ENCODE results near the gene ZNF862.

The ZNF862 gene

DNA sequence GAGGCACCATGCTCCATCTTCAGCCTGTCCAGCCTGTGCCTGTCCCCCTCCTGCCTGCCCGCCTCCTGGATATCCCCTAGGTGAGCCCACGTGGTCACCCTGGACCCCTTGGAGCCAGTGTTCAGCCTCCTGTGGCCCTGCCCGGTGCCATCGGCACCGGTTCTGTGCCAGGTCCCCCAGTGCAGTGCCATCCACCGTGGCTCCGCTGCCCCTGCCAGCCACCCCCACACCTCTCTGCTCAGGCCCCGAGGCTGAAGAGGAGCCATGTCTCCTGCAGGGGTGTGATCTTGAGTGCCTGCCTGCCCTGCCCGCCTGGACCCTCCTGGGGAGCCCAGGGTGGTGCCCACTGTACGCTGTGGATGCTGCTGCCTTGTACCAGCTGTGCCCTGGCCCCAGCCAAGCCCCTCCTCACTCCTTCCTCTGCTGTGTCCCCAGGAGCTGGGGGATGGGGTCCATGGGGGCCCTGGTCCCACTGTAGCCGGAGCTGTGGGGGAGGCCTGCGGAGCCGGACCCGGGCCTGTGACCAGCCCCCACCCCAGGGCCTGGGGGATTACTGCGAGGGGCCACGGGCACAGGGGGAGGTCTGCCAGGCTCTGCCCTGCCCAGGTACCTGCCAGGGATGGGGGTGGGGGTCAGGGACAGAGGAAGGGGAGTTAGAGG, 26.2 kb upstream of the ZNF862 start:
- DNase-seq (ENCODE audit: low read depth), result no peak

DNA sequence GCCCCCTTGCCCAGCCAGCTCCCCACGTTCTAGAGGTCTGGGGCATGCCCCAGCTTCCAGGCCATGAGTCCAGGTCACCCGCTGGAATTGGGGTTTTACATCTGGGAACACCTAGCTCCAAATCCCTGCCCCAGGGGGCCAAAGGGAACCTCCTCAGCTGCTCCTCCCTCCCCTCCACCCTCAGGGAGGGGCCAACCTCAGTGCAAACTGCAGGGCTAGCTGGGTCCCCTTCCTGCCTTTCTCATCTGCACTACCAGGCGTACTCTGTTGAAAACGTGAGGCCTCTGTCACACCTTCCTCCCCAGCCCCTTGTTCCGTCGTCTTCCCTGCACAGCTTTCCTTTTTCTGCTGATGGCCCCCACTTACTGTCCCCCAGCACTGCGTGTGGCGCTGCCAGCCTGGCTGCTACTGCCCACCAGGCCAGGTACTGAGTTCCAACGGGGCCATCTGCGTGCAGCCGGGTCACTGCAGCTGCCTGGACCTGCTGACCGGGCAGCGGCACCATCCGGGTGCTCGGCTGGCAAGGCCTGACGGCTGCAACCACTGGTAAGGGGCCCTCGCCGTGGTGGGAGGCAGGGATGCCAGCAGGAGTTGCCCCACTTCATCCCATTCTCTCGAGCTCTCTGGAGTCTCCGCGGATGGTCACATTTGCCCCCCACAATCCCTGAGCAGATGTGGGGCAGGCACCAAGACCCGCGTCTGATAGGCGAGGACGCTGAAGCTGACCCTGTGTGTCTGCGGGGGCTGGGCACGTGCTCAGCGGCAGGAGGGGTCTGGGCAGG, 24.7 kb upstream of the ZNF862 start:
- DNase-seq (ENCODE audit: low read depth), result no peak

DNA sequence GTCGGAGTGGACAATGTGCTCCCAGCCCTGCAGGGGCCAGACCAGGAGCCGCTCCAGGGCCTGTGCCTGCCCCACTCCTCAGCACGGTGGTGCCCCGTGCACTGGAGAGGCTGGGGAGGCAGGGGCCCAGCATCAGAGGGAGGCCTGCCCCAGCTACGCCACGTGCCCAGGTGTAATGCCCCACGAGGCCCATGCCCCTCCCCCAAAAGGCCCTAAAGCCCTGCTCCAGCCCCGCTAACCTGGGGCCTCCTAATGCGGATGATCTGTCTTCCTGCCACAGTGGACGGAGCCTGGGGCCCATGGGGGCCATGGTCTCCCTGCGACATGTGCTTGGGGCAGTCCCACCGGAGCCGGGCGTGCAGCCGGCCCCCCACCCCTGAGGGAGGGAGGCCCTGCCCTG, 23.7 kb upstream of the ZNF862 start:
- DNase-seq (ENCODE audit: low read depth), result no peak

DNA sequence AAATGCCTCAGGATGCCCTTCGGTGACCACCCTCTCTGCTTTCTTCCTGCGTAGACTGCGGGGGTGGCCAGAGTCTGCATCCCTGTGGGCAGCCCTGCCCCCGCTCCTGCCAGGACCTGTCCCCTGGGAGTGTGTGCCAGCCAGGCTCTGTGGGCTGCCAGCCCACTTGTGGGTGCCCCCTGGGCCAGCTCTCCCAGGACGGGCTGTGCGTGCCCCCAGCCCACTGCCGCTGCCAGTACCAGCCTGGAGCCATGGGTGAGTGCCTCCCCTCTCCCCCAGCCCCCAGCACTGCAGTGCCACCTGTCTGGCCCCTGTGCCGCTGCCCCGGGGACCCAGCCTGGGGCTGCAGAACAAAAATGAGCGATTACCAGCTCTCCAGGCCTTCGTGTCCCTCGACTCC, 23.1 kb upstream of the ZNF862 start:
- no peak for DNase-seq (ENCODE audit: low read depth)

DNA sequence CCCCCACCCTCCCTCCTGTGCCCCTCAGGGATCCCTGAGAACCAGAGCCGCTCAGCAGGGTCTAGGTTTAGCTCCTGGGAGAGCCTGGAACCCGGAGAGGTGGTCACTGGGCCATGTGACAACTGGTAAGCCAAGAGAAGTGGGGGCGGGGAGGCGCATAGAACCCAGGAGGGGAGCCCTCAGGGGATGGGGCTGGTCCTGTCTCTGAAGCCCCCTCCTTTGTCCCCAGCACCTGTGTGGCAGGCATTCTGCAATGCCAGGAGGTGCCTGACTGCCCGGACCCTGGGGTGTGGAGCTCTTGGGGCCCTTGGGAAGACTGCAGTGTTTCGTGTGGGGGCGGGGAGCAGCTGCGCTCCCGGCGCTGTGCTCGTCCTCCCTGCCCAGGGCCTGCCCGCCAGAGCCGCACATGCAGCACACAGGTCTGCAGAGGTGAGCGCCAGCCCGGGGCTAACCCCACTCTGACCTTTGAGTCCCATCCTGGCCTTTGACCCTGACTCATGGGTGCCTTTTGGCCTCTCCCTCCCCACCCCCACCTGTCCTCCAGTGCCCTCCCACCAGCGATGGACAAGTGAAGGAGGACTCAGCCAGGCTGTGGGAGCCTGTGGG, 22.4 kb upstream of the ZNF862 start:
- DNase-seq (ENCODE audit: low read depth), result no peak

DNA sequence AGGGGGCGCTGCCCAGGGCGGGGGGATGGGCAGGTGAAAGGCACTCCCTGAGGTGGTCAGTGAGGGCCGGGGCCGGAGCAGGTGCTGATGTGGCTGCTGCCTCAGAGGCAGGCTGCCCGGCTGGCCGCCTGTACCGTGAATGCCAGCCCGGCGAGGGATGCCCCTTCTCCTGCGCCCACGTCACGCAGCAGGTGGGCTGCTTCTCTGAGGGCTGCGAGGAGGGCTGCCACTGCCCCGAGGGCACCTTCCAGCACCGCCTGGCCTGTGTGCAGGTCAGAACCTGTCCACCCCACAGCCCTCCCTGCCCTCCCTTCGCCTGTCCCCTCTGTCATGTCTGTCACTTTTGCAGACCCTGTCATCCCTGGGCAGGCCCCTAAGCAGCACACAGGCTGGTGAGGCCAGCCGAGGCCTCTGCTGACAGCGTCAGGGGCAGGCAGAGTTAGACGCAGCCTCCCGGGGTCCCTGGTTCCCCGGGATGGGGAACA, 21.9 kb upstream of the ZNF862 start:
- DNase-seq (ENCODE audit: low read depth), result no peak

DNA sequence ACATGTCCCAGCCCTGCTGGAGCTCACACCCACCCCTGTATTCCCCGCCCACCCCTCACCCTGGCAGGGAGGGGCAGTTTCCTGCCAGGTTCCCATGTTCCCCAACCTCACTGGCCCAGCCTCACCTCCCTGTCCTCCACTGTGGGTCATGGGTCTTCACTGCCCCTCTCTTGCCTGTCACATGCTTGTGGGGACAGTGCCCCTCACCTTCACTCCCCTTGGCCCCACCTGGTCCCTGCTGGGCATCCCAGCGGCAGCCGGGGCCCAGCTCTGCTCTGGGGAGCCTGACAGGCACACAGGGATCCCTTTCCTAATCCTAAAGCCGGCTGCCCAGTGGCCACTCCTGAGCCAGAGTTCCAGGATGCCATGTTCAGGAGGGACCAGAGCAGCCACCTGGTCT, 21.4 kb upstream of the ZNF862 start:
- DNase-seq (ENCODE audit: low read depth), result no peak

DNA sequence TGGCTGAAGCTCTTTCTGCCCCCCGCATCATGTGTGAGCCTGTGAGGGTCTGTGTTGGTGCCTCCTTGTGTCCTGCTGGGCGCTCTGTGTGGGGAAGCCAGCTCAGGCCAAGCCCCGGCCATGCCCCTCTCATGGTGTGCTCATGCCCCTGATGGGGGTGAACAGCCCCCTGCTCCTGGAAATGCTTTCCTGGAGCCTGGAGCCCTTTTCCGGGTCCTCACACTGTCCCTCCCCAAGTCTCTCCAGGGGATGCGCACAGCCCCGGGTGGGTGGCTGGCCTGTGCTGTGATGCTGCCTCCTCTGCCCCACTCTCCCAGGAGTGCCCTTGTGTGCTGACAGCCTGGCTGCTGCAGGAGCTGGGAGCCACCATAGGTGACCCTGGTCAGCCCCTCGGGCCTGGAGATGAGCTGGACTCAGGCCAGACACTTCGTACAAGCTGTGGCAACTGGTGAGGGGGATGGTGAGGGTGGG, 20.8 kb upstream of the ZNF862 start:
- DNase-seq (ENCODE audit: low read depth), result no peak

DNA sequence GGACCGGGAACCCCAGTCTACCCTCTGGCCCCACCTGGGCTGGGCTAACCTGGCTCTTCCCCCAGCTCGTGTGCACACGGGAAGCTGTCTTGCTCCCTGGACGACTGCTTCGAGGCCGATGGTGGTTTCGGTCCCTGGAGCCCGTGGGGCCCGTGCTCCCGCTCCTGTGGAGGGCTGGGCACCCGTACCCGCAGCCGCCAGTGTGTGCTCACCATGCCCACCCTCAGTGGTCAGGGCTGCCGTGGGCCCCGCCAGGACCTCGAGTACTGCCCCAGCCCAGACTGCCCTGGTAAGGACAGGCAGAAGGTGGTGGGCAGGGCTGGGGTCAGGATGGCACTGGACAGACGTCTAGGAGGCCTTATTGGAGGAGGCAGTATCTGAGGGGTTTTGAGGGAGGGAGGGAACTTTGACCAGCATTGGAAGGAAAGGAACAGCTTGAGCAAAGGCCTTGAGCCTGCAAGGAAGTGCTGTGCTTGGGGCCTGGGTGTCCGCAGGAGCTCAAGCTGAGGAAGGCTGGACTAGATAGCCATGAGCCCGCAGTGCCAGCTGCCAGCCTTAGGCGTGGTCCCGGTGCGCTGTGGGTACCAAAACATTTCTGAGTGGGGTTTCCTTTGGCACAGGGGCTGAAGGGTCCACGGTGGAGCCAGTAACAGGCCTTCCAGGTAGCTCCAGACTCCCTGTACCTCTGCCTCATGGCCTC, 20.2 kb upstream of the ZNF862 start:
- no peak for DNase-seq (ENCODE audit: low read depth)

DNA sequence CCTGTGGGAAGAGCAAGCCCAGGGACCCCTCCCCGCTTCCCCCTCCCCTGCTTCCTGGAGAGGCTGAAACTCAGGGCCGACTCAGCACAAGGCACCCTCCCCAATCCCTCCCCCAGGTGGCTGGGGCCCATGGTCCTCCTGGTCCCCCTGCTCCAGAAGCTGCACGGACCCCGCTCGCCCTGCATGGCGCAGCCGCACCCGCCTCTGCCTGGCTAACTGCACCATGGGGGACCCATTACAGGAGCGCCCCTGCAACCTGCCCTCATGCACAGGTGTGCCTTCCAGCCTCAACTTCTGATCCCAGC, 19.7 kb upstream of the ZNF862 start:
- no peak for DNase-seq (ENCODE audit: low read depth)

DNA sequence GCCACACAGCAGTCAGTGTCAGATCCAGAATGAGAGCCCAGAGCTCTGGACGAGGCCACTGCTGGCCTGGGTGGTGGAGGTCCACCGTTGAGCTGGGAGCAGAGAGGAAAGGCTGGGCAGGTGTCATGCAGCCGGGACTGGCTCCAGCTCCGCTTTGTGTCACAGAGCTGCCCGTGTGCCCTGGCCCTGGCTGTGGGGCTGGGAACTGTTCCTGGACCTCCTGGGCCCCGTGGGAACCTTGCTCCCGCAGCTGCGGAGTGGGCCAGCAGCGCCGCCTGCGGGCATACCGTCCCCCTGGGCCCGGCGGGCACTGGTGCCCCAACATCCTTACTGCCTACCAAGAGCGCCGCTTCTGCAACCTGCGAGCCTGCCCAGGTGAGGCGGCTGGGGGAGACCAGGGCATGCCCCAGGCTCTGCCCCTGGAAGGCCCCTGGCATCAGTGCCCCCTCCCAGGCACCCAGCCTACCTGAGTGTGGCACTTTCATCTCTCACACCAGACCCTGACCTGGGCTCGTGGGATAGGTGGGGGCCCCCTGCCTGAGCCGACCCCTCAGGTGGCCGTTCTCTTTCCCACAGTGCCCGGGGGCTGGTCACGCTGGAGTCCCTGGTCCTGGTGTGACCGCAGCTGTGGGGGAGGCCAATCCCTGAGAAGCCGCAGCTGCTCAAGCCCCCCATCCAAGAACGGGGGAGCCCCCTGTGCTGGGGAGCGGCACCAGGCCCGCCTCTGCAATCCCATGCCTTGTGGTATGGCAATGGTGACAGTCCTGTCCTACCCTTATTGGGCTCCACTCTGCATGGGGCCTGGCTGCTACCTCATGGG, 18.8 kb upstream of the ZNF862 start:
- DNase-seq (ENCODE audit: low read depth), result no peak

DNA sequence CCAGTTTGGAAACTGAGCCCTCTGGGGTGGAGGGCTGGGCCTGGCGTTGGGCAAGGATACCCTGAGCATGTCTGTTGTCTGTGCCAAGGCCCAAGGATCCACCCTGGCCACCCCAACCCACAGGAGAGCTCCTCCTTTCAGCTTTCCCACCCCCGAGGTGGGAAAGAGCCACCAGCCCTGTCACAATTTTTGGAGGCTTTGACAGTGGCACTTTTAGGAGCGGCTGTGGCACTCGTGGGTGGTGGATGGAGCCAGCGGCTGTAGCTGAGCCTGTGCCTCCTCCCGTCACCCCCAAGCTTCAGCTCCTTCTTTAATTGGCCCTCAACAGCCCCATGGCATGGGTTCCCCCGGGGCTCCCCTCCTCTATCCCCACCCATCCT, 18.2 kb upstream of the ZNF862 start:
- no peak for DNase-seq (ENCODE audit: low read depth)

DNA sequence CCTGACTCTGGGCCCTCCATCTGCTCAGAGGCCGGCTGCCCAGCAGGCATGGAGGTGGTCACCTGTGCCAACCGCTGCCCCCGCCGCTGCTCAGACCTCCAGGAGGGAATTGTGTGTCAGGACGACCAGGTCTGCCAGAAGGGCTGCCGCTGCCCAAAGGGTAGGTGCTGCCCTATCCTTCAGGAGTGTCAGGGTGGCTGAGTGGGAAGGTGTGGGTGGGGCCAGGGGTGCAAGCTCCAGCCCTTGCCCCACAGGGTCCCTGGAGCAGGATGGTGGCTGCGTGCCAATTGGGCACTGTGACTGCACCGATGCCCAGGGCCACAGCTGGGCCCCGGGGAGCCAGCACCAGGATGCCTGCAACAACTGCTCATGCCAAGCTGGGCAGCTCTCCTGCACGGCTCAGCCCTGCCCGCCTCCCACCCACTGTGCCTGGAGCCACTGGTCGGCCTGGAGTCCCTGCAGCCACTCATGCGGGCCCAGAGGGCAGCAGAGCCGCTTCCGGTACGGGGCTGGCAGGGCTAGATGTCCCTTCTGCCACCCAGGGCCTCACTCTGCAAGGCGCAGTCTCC, 17.5 kb upstream of the ZNF862 start:
- DNase-seq (ENCODE audit: low read depth), result no peak

DNA sequence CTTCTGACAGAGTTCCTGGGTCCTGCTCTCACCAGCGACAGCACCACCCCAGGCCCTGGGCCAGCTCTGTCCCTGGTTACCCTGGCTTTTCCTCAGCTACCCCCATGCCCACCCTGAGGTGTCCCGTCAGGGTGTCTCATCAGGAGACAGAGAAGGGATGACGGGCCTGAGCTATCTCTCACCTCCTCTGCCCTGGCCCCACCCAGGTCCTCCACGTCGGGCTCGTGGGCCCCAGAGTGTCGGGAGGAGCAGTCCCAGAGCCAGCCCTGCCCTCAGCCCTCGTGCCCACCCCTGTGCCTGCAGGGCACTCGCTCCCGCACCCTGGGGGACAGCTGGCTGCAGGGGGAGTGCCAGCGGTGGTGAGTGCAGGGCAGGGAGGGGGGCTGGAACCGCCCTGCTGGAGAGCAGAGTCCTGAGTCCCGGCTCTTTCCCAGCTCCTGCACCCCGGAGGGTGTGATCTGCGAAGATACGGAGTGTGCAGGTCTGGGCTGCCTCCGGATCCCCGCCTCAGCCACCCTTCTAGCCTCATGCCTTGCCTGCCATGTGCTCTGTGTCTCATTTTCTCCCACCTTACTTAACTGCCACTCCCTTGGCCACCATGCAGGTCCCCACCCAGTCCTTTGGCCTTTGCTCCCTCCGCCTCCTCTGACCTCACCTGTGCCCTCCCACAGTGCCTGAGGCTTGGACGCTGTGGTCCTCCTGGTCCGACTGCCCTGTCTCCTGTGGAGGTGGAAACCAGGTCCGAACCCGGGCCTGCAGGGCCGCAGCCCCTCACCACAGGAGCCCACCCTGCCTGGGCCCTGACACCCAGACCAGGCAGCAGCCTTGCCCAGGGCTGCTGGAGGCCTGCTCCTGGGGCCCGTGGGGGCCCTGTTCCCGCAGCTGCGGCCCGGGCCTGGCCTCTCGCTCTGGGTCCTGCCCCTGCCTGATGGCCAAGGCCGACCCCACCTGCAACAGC, 16.7 kb upstream of the ZNF862 start:
- no peak for DNase-seq (ENCODE audit: low read depth)

DNA sequence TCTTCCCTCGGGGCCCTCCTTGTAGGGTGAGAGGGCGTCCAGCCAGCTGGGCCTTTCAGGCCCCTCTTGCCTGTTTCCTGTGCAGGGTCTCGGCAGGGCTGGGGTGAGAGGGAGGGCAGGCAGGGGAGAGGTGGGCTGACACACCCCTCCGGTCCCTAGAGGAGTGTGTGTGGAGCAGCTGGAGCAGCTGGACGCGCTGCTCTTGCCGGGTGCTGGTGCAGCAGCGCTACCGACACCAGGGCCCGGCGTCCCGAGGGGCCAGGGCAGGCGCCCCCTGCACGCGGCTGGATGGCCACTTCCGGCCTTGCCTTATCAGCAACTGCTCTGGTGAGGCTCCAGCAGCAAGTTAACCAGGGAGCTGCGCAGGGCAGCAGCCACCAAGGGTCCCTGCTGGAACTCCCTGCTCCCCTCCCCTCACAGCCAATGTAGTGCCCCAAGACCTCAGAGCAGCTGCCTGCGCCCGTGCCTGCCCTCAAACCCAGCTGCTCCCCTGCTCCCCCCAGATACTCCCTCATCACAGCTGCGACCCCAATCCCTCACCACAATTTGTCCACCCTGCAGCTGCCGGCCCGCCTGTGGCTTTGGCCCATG, 15.7 kb upstream of the ZNF862 start:
- DNase-seq (ENCODE audit: low read depth), result no peak

DNA sequence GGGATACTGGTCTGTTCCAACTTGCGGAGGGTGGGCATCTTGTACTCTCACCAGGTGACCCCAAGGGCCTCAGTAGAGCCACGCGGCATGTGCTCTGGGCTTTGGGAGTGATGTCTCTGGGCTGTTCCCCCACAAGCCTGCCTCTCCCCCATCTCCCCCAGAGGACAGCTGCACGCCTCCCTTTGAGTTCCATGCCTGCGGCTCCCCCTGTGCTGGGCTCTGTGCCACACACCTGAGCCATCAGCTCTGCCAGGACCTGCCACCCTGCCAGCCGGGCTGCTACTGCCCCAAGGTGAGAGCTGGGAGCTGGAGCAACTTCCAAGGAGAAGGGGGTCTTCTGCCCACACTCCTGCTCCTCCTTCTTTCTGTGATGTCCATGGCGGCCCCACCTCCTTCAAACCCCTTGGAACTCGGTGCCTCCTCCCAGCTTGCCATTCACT, 15.0 kb upstream of the ZNF862 start:
- DNase-seq (ENCODE audit: low read depth), result no peak

DNA sequence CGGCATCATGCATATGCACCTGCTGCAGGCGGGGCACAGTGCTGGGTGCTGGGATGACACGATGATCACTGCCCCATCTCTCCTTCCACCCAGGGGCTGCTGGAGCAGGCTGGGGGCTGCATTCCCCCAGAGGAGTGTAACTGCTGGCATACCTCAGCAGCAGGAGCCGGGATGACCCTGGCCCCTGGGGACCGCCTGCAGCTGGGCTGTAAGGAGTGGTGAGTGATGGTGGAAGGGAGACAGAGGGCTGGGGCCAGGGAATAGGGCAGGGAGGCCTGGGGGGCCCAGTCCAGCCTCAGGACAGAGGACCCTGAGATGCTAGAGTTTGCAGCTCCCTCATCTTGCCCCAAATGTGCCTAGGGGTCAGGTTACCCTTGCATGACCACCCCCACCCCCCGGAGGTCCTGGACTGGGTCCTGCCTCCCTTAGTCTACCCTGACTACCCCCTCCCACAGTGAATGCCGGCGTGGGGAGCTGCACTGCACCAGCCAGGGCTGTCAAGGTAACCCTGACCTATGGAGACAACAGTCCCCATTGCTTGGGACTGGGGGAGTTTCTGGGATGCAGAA, 14.5 kb upstream of the ZNF862 start:
- DNase-seq (ENCODE audit: low read depth), result no peak

DNA sequence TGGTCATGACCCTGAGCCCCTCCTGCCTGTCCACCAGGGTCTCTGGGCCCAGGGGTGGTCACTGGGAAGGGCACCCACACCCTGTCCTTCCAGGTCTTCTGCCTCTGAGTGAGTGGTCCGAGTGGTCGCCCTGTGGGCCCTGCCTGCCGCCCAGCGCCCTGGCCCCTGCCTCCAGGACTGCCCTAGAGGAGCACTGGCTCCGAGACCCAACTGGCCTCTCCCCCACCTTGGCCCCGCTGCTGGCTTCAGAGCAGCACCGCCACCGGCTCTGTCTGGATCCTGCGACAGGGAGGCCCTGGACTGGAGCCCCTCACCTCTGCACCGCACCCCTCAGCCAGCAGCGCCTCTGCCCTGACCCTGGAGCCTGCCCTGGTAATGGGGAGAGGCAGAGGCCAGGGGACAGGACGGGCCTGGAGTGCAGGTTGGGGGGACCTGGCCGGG, 13.9 kb upstream of the ZNF862 start:
- no peak for DNase-seq (ENCODE audit: low read depth)

DNA sequence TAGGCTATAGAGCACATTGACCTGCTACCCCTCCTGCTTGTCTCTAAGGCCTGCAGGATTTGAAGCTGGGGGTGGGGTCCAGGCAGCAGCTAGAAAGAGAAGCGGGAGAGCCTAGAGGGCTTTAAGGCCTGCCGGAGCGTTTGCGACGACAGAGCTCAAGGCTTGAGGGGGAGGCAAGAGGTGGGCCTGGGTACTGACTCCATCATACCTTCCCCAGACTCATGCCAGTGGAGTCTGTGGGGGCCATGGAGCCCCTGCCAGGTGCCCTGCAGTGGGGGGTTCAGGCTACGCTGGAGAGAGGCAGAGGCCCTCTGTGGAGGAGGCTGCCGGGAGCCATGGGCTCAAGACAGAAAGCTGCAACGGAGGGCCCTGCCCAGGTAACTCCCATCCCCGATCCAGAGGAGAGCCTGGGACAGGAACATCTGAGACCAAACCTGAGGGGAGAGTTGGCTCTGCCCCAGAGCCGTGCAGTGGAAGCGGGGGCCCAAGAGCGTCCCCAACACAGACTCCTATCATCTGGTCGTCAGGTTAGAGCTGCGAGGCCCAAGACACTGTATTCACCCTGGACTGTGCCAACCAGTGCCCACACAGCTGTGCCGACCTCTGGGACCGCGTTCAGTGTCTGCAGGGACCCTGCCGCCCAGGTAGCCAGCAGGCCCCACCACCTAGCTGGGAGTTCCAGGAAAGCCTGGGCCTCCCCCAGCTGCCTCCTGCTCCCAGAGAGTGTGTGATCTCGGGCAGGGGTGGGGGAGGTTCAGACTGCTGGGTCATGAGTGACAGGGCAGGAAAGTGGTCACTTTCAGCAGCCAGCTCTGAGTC, 13.2 kb upstream of the ZNF862 start:
- no peak for DNase-seq (ENCODE audit: low read depth)

All from HS-5 (cell line).